HG03135 (cell line): ENCODE data around the gene CABCOCO1.

Source experiments
- ATAC-seq: cut with Tn5 transposase; IDR thresholded peaks from one replicate; pipeline ENCODE4 v1.9.1; 2021; ENCODE audit warnings: mild to moderate bottlenecking, moderate library complexity; ENCODE audit not compliant: unreplicated experiment

CABCOCO1 gene

GRCh38 chr10:61662794-61663259 lies at the start of gene CABCOCO1:
TSS of gene CABCOCO1 (plus strand) at chr10:61662929. CDS start at chr10:61662973, 44 bp downstream.
- no peak for ATAC-seq

- no peak for ATAC-seq
These were observed 49.1 kb upstream of the CABCOCO1 start for GRCh38 chr10:61613665-61614064.

- no peak for ATAC-seq
These were observed 46.1 kb upstream of the CABCOCO1 start for GRCh38 chr10:61616611-61617010.

GRCh38 chr10:61617180-61617579 lies 45.5 kb upstream of the CABCOCO1 start:
- no peak for ATAC-seq

- no peak for ATAC-seq
These were observed 45.1 kb upstream of the CABCOCO1 start for GRCh38 chr10:61617586-61617985.

- no peak for ATAC-seq
These were observed 44.3 kb upstream of the CABCOCO1 start for GRCh38 chr10:61618388-61618961.

- no peak for ATAC-seq
These were observed 42.2 kb upstream of the CABCOCO1 start for GRCh38 chr10:61620506-61620905.

GRCh38 chr10:61621605-61622051 lies 41.1 kb upstream of the CABCOCO1 start:
- no peak for ATAC-seq

- no peak for ATAC-seq
These were observed 39.6 kb upstream of the CABCOCO1 start for GRCh38 chr10:61623161-61623560.

GRCh38 chr10:61626209-61626608 lies 36.5 kb upstream of the CABCOCO1 start:
- ATAC-seq, result no peak

- no peak for ATAC-seq
These were observed 35.5 kb upstream of the CABCOCO1 start for GRCh38 chr10:61627266-61627665.

- ATAC-seq, result no peak
These were observed 34.4 kb upstream of the CABCOCO1 start for GRCh38 chr10:61628151-61628874.

- no peak for ATAC-seq
These were observed 33.7 kb upstream of the CABCOCO1 start for GRCh38 chr10:61628875-61629513.

- no peak for ATAC-seq
These were observed 33.2 kb upstream of the CABCOCO1 start for GRCh38 chr10:61629576-61629975.

GRCh38 chr10:61632057-61632670 lies 30.6 kb upstream of the CABCOCO1 start:
- no peak for ATAC-seq

GRCh38 chr10:61633665-61634064 lies 29.1 kb upstream of the CABCOCO1 start:
- no peak for ATAC-seq

GRCh38 chr10:61634746-61635145 lies 28.0 kb upstream of the CABCOCO1 start:
- no peak for ATAC-seq

GRCh38 chr10:61635471-61635870 lies 27.3 kb upstream of the CABCOCO1 start:
- no peak for ATAC-seq

GRCh38 chr10:61635932-61636331 lies 26.8 kb upstream of the CABCOCO1 start:
- ATAC-seq, result no peak

- ATAC-seq, result no peak
These were observed 22.8 kb upstream of the CABCOCO1 start for GRCh38 chr10:61639952-61640351.

- no peak for ATAC-seq
These were observed 21.9 kb upstream of the CABCOCO1 start for GRCh38 chr10:61640856-61641255.
